MM.1S (cell line): Measurements from ENCODE around the gene ALOX12B.

Experiments used
- DNase-seq: peaks from one replicate; pipeline ENCODE4 v3.0.0-alpha.2; 2015
- H2AFZ ChIP-seq: fragments of 300-600 bp; sonication (generic); 2 replicates; pipeline ENCODE4 v1.6.0; 2016; ENCODE audit warnings: antibody characterized with exemption, low read length
- H3F3A ChIP-seq: fragments of 300-600 bp; sonication (generic); 2 replicates; pipeline ENCODE4 v1.6.1; 2016; ENCODE audit warnings: mild to moderate bottlenecking, antibody characterized with exemption, low read length, moderate library complexity, mixed read lengths; ENCODE audit not compliant: insufficient read depth
- H3K27ac ChIP-seq: fragments of 300-600 bp; sonication (generic); 2 replicates; pipeline ENCODE4 v1.5.1; 2016; ENCODE audit warnings: mild to moderate bottlenecking, low read length
- H3K27me3 ChIP-seq: fragments of 300-600 bp; sonication (generic); replicated peaks from 2 replicates; pipeline ENCODE4 v1.6.0; 2016; ENCODE audit warnings: low read length; ENCODE audit not compliant: insufficient read depth
- H3K36me3 ChIP-seq: fragments of 300-600 bp; sonication (generic); replicated peaks from 2 replicates; pipeline ENCODE4 v1.6.1; 2016; ENCODE audit warnings: mild to moderate bottlenecking, low read length, mixed read lengths; ENCODE audit not compliant: insufficient read depth
- H3K4me1 ChIP-seq: fragments of 300-600 bp; sonication (generic); 2 replicates; pipeline ENCODE4 v1.6.1; 2016; ENCODE audit warnings: low read length, mixed read lengths
- H3K4me2 ChIP-seq: fragments of 300-600 bp; sonication (generic); 2 replicates; pipeline ENCODE4 v1.6.0; 2016; ENCODE audit warnings: low read depth, low read length
- H3K4me3 ChIP-seq: fragments of 300-600 bp; sonication (generic); 2 replicates; pipeline ENCODE4 v1.5.1; 2016; ENCODE audit warnings: low read length, mixed read lengths
- H3K79me2 ChIP-seq: fragments of 300-600 bp; sonication (generic); 2 replicates; pipeline ENCODE4 v1.6.1; 2016; ENCODE audit warnings: mixed run types, low read length, mixed read lengths
- H3K9ac ChIP-seq: fragments of 300-600 bp; sonication (generic); 2 replicates; pipeline ENCODE4 v1.6.1; 2016; ENCODE audit warnings: low read length, mixed read lengths
- H3K9me2 ChIP-seq: fragments of 300-600 bp; sonication (generic); replicated peaks from 2 replicates; pipeline ENCODE4 v1.6.1; 2016; ENCODE audit warnings: mild to moderate bottlenecking, low read length, mixed read lengths; ENCODE audit not compliant: insufficient read depth
- H3K9me3 ChIP-seq: fragments of 300-600 bp; sonication (generic); replicated peaks from 2 replicates; pipeline ENCODE4 v1.6.1; 2016; ENCODE audit warnings: mild to moderate bottlenecking, low read length, mixed read lengths; ENCODE audit not compliant: insufficient read depth
- H4K20me1 ChIP-seq: fragments of 300-600 bp; sonication (generic); 2 replicates; pipeline ENCODE4 v1.6.1; 2016; ENCODE audit warnings: mild to moderate bottlenecking, low read length, moderate library complexity, mixed read lengths; ENCODE audit not compliant: insufficient read depth
- EZH2 ChIP-seq: fragments of 300-600 bp; sonication (generic); optimal IDR thresholded peaks from 2 replicates; pipeline ENCODE3; 2017; ENCODE audit warnings: low read depth, mild to moderate bottlenecking, antibody characterized with exemption, low read length, mixed read lengths
- EZH2phosphoT487 ChIP-seq: fragments of 300-600 bp; sonication (generic); IDR thresholded peaks from 2 replicates; pipeline ENCODE4 v1.6.1; 2018; ENCODE audit warnings: antibody characterized with exemption, low read length
- TF ChIP-seq, protein P1 (sequence below): fragments of 300-600 bp; sonication (generic); IDR thresholded peaks from 2 replicates; pipeline ENCODE4 v1.5.1; 2016; ENCODE audit warnings: antibody characterized with exemption, low read length, mixed read lengths

ALOX12B gene

DNA sequence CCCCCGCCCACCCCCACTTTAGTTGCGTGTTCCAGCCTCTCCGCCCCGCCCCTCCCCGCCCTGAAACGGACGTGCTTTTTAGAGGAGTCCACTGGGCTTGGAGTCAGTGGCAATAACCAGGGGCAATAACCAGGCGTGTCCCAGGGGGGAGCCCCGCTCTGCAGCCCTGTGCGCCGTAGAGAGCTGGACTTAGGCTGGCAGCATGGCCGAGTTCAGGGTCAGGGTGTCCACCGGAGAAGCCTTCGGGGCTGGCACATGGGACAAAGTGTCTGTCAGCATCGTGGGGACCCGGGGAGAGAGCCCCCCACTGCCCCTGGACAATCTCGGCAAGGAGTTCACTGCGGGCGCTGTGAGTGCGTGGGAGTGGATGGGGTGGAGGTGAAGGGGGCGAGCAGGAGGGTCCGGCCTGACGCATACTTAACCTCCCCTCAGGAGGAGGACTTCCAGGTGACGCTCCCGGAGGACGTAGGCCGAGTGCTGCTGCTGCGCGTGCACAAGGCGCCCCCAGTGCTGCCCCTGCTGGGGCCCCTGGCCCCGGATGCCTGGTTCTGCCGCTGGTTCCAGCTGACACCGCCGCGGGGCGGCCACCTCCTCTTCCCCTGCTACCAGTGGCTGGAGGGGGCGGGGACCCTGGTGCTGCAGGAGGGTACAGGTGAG is 48.4 kb downstream of the ALOX12B start, which contains the start of gene ALOX15B:
Gene ALOX15B (plus strand): TSS at position 106 of the 657 bp plus-strand sequence. CDS start 97 bp downstream, at position 203.
- Histone ChIP-seq H3K9ac (no peak within 1 kb of the TSS), H3K4me2 (no peak within 1 kb of the TSS)

DNA sequence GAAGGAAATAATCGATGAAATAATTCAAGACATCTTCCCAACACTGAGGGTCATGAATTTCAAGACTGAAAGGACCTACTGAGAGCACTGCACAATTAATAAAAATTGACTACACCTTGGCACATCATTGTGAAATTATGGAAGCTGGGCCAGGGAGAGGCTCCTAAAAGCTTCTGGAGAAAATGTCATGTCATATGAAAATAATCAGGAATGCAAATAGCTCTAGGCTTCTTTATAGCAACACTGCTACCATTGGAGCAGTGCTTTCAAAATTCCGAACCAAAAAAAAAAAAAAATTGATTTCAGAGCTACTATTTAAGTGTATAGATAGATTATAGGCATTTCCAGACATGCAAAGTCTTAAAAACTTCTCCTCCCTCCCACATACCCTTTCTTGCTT is 55.1 kb downstream of the ALOX12B start:
- TF ChIP-seq EZH2 (no peak), EZH2phosphoT487 (no peak)
- TF ChIP-seq, protein P1, sequence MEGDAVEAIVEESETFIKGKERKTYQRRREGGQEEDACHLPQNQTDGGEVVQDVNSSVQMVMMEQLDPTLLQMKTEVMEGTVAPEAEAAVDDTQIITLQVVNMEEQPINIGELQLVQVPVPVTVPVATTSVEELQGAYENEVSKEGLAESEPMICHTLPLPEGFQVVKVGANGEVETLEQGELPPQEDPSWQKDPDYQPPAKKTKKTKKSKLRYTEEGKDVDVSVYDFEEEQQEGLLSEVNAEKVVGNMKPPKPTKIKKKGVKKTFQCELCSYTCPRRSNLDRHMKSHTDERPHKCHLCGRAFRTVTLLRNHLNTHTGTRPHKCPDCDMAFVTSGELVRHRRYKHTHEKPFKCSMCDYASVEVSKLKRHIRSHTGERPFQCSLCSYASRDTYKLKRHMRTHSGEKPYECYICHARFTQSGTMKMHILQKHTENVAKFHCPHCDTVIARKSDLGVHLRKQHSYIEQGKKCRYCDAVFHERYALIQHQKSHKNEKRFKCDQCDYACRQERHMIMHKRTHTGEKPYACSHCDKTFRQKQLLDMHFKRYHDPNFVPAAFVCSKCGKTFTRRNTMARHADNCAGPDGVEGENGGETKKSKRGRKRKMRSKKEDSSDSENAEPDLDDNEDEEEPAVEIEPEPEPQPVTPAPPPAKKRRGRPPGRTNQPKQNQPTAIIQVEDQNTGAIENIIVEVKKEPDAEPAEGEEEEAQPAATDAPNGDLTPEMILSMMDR = no peak
- Histone ChIP-seq H3K27me3 (peaks cover 78% of the 10 kb centered on the region), H3K79me2 (no peaks in the 10 kb centered on the region), H2AFZ (no peak overlapping the region), H3K9me3 (no peaks in the 10 kb centered on the region), H3K36me3 (no peaks in the 10 kb centered on the region), H3K9ac (no peak overlapping the region), H3F3A (no peaks in the 10 kb centered on the region), H3K4me2 (no peak overlapping the region), H3K27ac (no peak overlapping the region), H3K4me1 (no peaks in the 10 kb centered on the region), H3K9me2 (no peaks in the 10 kb centered on the region), H3K4me3 (no peak overlapping the region), H4K20me1 (no peaks in the 10 kb centered on the region)
- no peak for DNase-seq

More for the DNA sequence above, 48.4 kb downstream of the ALOX12B start, which contains the start of gene ALOX15B:
- Histone ChIP-seq H3K79me2 (no peaks in the 10 kb centered on the region), H3K9me2 (no peaks in the 10 kb centered on the region), H3K36me3 (no peaks in the 10 kb centered on the region), H4K20me1 (no peaks in the 10 kb centered on the region), H3K9me3 (no peaks in the 10 kb centered on the region), H3K27ac (no peak within 1 kb of the TSS), H3K4me3 (no peak within 1 kb of the TSS), H3K4me1 (no peaks in the 10 kb centered on the region), H2AFZ (no peak within 1 kb of the TSS), H3K27me3 (peaks cover 75% of the 10 kb centered on the region), H3F3A (no peaks in the 10 kb centered on the region)
- TF ChIP-seq, protein P1 = no peak
- TF ChIP-seq EZH2 = no peak
- no peak for TF ChIP-seq EZH2phosphoT487
- no peak for DNase-seq

DNA sequence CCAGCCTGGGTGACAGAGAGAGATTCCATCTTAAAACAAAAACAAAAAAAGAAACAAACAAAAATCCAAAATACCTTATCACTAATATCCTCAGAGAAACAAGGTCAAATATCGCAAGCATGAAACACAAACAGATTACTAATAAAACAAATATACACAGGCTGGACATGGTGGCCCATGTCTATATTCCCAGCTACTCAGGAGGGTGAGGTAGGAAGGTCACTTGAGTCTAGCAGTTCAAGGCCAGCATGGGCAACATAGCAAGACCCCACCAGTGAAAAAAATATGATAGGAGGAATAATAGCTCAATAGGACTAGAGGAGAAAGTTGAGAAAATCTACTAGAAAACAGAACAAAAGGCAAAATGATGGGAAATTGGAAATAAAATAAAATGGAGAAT is 55.6 kb downstream of the ALOX12B start:
- TF ChIP-seq, protein P1 = no peak
- H3F3A ChIP-seq = no peaks in the 10 kb centered on the region
- H4K20me1 ChIP-seq = no peaks in the 10 kb centered on the region
- H3K4me2 ChIP-seq = no peak overlapping the region
- H3K9me2 ChIP-seq = no peaks in the 10 kb centered on the region
- H3K4me1 ChIP-seq = no peaks in the 10 kb centered on the region
- H3K4me3 ChIP-seq = no peak overlapping the region
- no peaks in the 10 kb centered on the region for H3K79me2 ChIP-seq
- H3K27ac ChIP-seq = no peak overlapping the region
- H3K9ac ChIP-seq = no peak overlapping the region
- H3K27me3 ChIP-seq = peaks cover 78% of the 10 kb centered on the region
- no peaks in the 10 kb centered on the region for H3K36me3 ChIP-seq
- no peak overlapping the region for H2AFZ ChIP-seq
- DNase-seq = no peak
- H3K9me3 ChIP-seq = no peaks in the 10 kb centered on the region
